ENCODE results near the gene TAGLN3. TPM values are rescaled to one million over a fixed set of nuclear protein-coding genes. Genes with fewer than 3 reads are reported as not detected.
A peak's percentile ranks its signal among the peaks of the same experiment; 100 is the strongest.

The TAGLN3 gene
- total and polyA plus RNA-seq, 2 of the 13 experiments (the other 11 are each of a cell fraction or from before 2014, with no cell fraction given), result 0.51 to 0.91 TPM

- no peak for TF ChIP-seq ZBTB3 (CRISPR knock-in tag; IDR thresholded peaks at IDR 0.05; ENCODE audit: borderline replicate concordance, low read depth)
- no peak for TF ChIP-seq KDM6A (CRISPR knock-in tag; IDR thresholded peaks at IDR 0.05; ENCODE audit: low read depth)
- TF ChIP-seq MAFK (conservative IDR thresholded peaks at IDR 0.05 in 1 of 2, IDR thresholded peaks at IDR 0.05 in 1 of 2; ENCODE audit: low read length in 2 of 2), result peak; percentile 76 to 91; a peak in 3 of 4 replicates
- TF ChIP-seq ZNF138 (CRISPR knock-in tag; IDR thresholded peaks at IDR 0.05; ENCODE audit: low read depth), result no peak
- no peak for TF ChIP-seq ZNF263 (CRISPR knock-in tag; IDR thresholded peaks at IDR 0.05)
- no peak for TF ChIP-seq ZNF382 (CRISPR knock-in tag; IDR thresholded peaks at IDR 0.05; ENCODE audit: borderline replicate concordance)
- TF ChIP-seq MAFF (IDR thresholded peaks at IDR 0.05; ENCODE audit: low read depth, low read length), result peak; percentile 89
- TF ChIP-seq ZMYM3 (CRISPR knock-in tag; IDR thresholded peaks at IDR 0.05), result no peak
- no peak for TF ChIP-seq ZNF282 (IDR thresholded peaks at IDR 0.05; ENCODE audit: partially characterized antibody)
- H3K4me3 ChIP-seq (replicated peaks in 1 of 3; ENCODE audit: insufficient read depth in 1 of 3, low read depth in 2 of 3, low read length in 3 of 3), result no peak overlapping the region
- no peak overlapping the region for H3K27ac ChIP-seq (ENCODE audit: extremely low read length, insufficient read depth, low read length)
- 76% methylated on average over 6 of the region's 6 CpGs for WGBS (ENCODE audit: low lambda C conversion rate)
- no peak for ATAC-seq
- intact Hi-C loops (cut with micrococcal nuclease; ENCODE audit: unreplicated experiment) (no loop called here), in situ Hi-C loops (cut with HindIII; ENCODE audit: extremely low pct_ligation_motif_present, low pct_unique_long_range_greater_than_20kb) (no loop called here)
- H3K79me2 ChIP-seq (ENCODE audit: insufficient read depth, low read length), result no peaks in the 10 kb centered on the region
- CTCF ChIA-PET (ENCODE audit: low intra/inter-chr PET ratio, low total read pairs), result no interaction called here
- no peak overlapping the region for H2AFZ ChIP-seq (ENCODE audit: low read length)
- H3K27me3 ChIP-seq (ENCODE audit: control insufficient read depth in 1 of 2, insufficient read depth in 2 of 2, low read length in 2 of 2), result no peaks in the 10 kb centered on the region
- H3K36me3 ChIP-seq (replicated peaks in 1 of 2; ENCODE audit: control insufficient read depth in 1 of 2, insufficient read depth in 2 of 2, low read length in 2 of 2), result peaks cover 0 to 16% of the 10 kb centered on the region in 2 experiments; a peak in 2 of 5 replicates
- POLR2A ChIA-PET, result interaction anchor here (0.5 kb wide), 1 partner anchor 215 kb away, joined by 3 read pairs; no protein-coding TSS in a partner anchor
- H4K20me1 ChIP-seq (ENCODE audit: insufficient read depth, low read length), result no peaks in the 10 kb centered on the region
- H3K4me1 ChIP-seq (ENCODE audit: insufficient read depth, low read length), result no peaks in the 10 kb centered on the region
- H3K9ac ChIP-seq (ENCODE audit: insufficient read depth, low read depth, low read length), result no peak overlapping the region
- no peaks in the 10 kb centered on the region for H3K9me3 ChIP-seq (ENCODE audit: low read length)
- H3K4me2 ChIP-seq (ENCODE audit: low read depth, low read length), result no peak overlapping the region
- FAIRE-seq, result no peak
- no TSS peak for BruUV-seq (replicated peaks)
- no peak for DNase-seq (ENCODE audit: low spot score)
These were observed 44.3 kb upstream of the TAGLN3 start for GRCh38 chr3:111954228-111954990.

GRCh38 chr3:111955876-111956275, 42.8 kb upstream of the TAGLN3 start:
- no peak overlapping the region for H3K4me3 ChIP-seq (replicated peaks in 1 of 3; ENCODE audit: insufficient read depth in 1 of 3, low read depth in 2 of 3, low read length in 3 of 3)
- no peak overlapping the region for H3K9ac ChIP-seq (ENCODE audit: insufficient read depth, low read depth, low read length)
- no peaks in the 10 kb centered on the region for H3K79me2 ChIP-seq (ENCODE audit: insufficient read depth, low read length)
- no TSS peak for BruUV-seq (replicated peaks)
- DNase-seq (ENCODE audit: low spot score), result no peak
- no peaks in the 10 kb centered on the region for H4K20me1 ChIP-seq (ENCODE audit: insufficient read depth, low read length)
- H3K9me3 ChIP-seq (ENCODE audit: low read length), result no peaks in the 10 kb centered on the region
- H3K36me3 ChIP-seq (replicated peaks in 1 of 2; ENCODE audit: control insufficient read depth in 1 of 2, insufficient read depth in 2 of 2, low read length in 2 of 2), result peaks cover 0 to 16% of the 10 kb centered on the region in 2 experiments; a peak in 2 of 5 replicates
- H3K4me2 ChIP-seq (ENCODE audit: low read depth, low read length), result no peak overlapping the region
- ChIA-PET CTCF (ENCODE audit: low intra/inter-chr PET ratio, low total read pairs) (no interaction called here), POLR2A (no interaction called here)
- H3K4me1 ChIP-seq (ENCODE audit: insufficient read depth, low read length), result no peaks in the 10 kb centered on the region
- ATAC-seq, result no peak
- in situ Hi-C loops (cut with HindIII; ENCODE audit: extremely low pct_ligation_motif_present, low pct_unique_long_range_greater_than_20kb), result no loop called here
- 100% methylated on average over 1 of the region's 1 CpG for WGBS (ENCODE audit: low lambda C conversion rate)
- no peaks in the 10 kb centered on the region for H3K27me3 ChIP-seq (ENCODE audit: control insufficient read depth in 1 of 2, insufficient read depth in 2 of 2, low read length in 2 of 2)
- no peak overlapping the region for H3K27ac ChIP-seq (ENCODE audit: extremely low read length, insufficient read depth, low read length)
- intact Hi-C loops (cut with micrococcal nuclease; ENCODE audit: unreplicated experiment), result no loop called here
- no peak overlapping the region for H2AFZ ChIP-seq (ENCODE audit: low read length)
- FAIRE-seq, result no peak
- TF ChIP-seq RFXANK (CRISPR knock-in tag; IDR thresholded peaks at IDR 0.05) (no peak), MNT (IDR thresholded peaks at IDR 0.05) (no peak), BRCA1 (CRISPR knock-in tag; IDR thresholded peaks at IDR 0.05) (no peak), ZNF580 (CRISPR knock-in tag; IDR thresholded peaks at IDR 0.05; ENCODE audit: borderline replicate concordance, low read depth) (no peak), MAZ (IDR thresholded peaks at IDR 0.05; ENCODE audit: borderline replicate concordance, low read depth, low read length) (no peak), MAZ (CRISPR knock-in tag; IDR thresholded peaks at IDR 0.05; ENCODE audit: low read depth) (no peak), ADNP (CRISPR knock-in tag; IDR thresholded peaks at IDR 0.05) (no peak), PAWR (CRISPR knock-in tag; IDR thresholded peaks at IDR 0.05; ENCODE audit: borderline replicate concordance) (no peak)
